Tibial nerve (tissue), 4 donors: ENCODE results near the gene MLC1. TPM values are rescaled to one million over a fixed set of nuclear protein-coding genes. Genes with fewer than 3 reads are reported as not detected.

Source experiments
- DNase-seq, 2 donors: peaks; one replicate each; pipeline ENCODE4 v3.0.0-alpha.2; 2019; ENCODE audit warnings: low spot score in 2 of 2
- H3K27ac ChIP-seq, 4 donors: fragments of 200-600 bp; sonication (generic) in 3 of 4; one replicate each; pipeline ENCODE4 v1.5.1; 2017 to 2019; ENCODE audit warnings: mild to moderate bottlenecking in 1 of 4
- H3K27me3 ChIP-seq, 2 donors: fragments of 200-600 bp; sonication (generic) in 1 of 2; one replicate each; pipeline versions ENCODE4 v1.5.1 to v1.6.0; 2017 to 2019
- H3K36me3 ChIP-seq, 3 donors: fragments of 200-600 bp; sonication (generic); one replicate each; pipeline ENCODE4 v1.5.1; 2018 to 2019
- H3K4me1 ChIP-seq, 4 donors: fragments of 200-600 bp; sonication (generic) in 3 of 4; one replicate each; pipeline ENCODE4 v1.5.1; 2017 to 2019
- H3K4me3 ChIP-seq, 4 donors: fragments of 200-600 bp; sonication (generic) in 3 of 4; one replicate each; pipeline ENCODE4 v1.5.1; 2017 to 2019; ENCODE audit warnings: mild to moderate bottlenecking in 1 of 4, moderate library complexity in 1 of 4
- H3K9me3 ChIP-seq, 4 donors: fragments of 200-600 bp; sonication (generic) in 3 of 4; one replicate each; pipeline ENCODE4 v1.5.1; 2017 to 2019
- CTCF ChIP-seq, 5 experiments: fragments of 200-600 bp in 3 of 5; fragments of 450-650 bp in 2 of 5; sonication (generic) in 3 of 5; IDR thresholded peaks; one replicate each; pipeline ENCODE4 v1.5.1; 2016 to 2019; ENCODE audit warnings: antibody characterized with exemption in 5 of 5, mild to moderate bottlenecking in 3 of 5, moderate library complexity in 2 of 5
- EP300 ChIP-seq, 2 donors: sonication (generic); formaldehyde crosslinking; IDR thresholded peaks; one replicate each; pipeline ENCODE4 v1.6.1; 2017; ENCODE audit warnings: antibody characterized with exemption in 2 of 2, mild to moderate bottlenecking in 1 of 2
- POLR2A ChIP-seq, 2 donors: fragments of 450-650 bp; IDR thresholded peaks; one replicate each; pipeline ENCODE4 v1.6.1; 2017; ENCODE audit warnings: antibody characterized with exemption in 2 of 2, mild to moderate bottlenecking in 2 of 2, moderate library complexity in 2 of 2
- WGBS, 2 donors: methylation state at CpG; one replicate each; pipeline ENCODE4 v1.1.5; 2018; 5-methylcytosine and 5-hydroxymethylcytosine counted together
- total RNA-seq, 4 donors: library from RNA; depleted of rRNA; stranded (reverse); fragments of >200 nt; gene quantifications; one replicate each; pipeline ENCODE4 v1.1.0, GENCODE V29; 2016

MLC1 gene
- total RNA-seq, 4 donors from 2014 or later, result not detected

DNA sequence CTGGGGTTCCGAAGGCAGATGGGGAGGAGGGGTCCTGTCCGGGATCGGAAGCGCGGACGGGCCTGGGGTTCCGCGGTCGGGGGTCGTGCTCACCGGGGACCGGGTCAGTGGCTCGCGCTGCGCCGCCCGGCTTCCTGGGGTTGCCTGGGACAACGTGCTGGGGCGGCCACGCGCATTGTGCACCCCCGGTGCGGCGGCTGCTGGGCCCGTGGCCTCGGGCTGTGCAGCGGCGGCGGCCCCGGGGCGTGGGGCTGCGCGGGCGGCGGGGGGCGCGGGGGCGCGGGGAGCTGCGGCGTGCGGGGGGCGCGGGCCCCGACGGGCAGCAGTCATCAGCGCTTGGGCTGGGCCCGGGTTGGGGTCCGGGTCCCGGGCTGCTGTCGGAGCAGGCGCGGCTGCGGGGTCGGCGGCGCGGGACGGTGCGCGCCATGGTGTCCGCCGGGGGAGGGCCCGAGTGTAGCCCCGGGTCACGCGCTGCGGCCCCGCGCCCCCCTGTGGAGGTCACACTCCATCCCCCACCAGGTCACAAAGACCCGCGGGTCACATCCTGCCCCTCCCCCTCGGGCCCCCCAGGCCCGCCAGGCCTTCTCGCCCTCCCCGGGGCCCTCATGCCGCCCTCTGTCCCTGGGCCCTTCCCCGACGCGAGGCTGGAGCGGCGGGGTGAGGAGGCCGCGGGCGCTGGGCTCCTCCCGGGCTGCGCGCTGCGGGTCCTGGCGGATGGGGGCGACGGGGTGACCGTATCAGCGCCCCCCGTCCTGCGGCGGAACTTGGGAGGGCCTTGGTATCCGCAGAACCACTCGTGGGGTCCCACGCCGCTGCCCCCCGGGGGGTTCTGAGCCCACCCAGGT lies 26.9 kb downstream of the MLC1 start, which contains the start of gene TTLL8:
TSS of gene TTLL8 (minus strand) at position 238 of the 845 bp plus-strand sequence.
- no peak for DNase-seq
- 9 to 17% methylated on average over 21 to 48 of the region's 102 CpGs for WGBS, 2 donors
- Histone ChIP-seq H3K27ac (no peak within 1 kb of the TSS), H3K4me3 (peak within 1 kb of the TSS in 1 of 4 donors; percentile 27), H3K27me3 (peaks cover 4 to 49% of the 10 kb centered on the region in 2 donors), H3K9me3 (peaks cover 0 to 13% (median 0%) of the 10 kb centered on the region in 4 donors), H3K36me3 (no peaks in the 10 kb centered on the region), H3K4me1 (peaks cover 0 to 18% (median 11%) of the 10 kb centered on the region in 4 donors)
- no peak for TF ChIP-seq EP300 (IDR thresholded peaks at IDR 0.05)
- TF ChIP-seq CTCF (IDR thresholded peaks at IDR 0.05), result no peak
- no peak for TF ChIP-seq POLR2A (IDR thresholded peaks at IDR 0.05)

DNA sequence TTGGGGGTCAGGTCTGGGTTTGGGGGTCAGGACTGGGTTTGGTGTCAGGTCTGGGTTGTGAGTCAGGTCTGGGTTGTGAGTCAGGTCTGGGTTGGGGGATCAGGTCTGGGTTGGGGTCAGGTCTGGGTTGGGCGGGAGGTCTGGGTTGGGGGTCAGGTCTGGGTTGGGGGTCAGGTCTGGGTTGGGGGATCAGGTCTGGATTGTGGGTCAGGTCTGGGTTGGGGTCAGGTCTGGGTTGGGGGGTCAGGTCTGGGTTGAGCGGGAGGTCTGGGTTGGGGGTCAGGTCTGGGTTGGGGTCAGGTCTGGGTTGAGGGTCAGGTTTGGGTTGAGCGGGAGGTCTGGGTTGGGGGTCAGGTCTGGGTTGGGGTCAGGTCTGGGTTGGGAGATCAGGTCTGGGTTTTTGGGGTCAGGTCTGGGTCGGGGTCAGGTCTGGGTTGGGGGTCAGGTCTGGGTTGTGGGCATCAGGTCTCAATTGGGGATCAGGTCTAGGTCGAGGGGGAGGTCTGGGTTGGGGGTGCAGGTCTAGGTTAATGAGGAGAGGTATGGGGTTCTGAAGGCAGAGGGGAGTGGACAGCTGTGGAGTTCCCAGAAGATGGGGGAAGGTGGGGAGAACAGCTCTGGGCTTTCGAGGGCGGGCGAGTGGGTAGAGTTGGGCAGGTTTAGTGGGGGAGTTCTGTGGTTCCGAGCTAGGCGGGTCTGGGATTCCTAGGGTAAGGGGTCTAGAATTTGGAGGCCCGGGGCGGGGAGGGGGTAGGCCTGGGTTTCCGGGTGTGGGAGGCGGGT lies 27.8 kb downstream of the MLC1 start:
- no peak overlapping the region for H3K4me3 ChIP-seq
- DNase-seq, result no peak
- TF ChIP-seq EP300 (IDR thresholded peaks at IDR 0.05) (no peak), CTCF (IDR thresholded peaks at IDR 0.05) (no peak), POLR2A (IDR thresholded peaks at IDR 0.05) (no peak)
- H3K36me3 ChIP-seq, result no peaks in the 10 kb centered on the region
- WGBS, 2 donors, result 83 to 84% methylated on average over 13 to 14 of the region's 14 CpGs
- H3K27me3 ChIP-seq, result peaks cover 4 to 49% of the 10 kb centered on the region in 2 donors
- peaks cover 0 to 21% (median 0%) of the 10 kb centered on the region in 4 donors for H3K9me3 ChIP-seq
- no peak overlapping the region for H3K27ac ChIP-seq
- H3K4me1 ChIP-seq, result peaks cover 0 to 18% (median 11%) of the 10 kb centered on the region in 4 donors

- 68% methylated on average over 29 to 34 of the region's 34 CpGs for WGBS, 2 donors
- no peak for DNase-seq
- Histone ChIP-seq H3K36me3 (no peaks in the 10 kb centered on the region), H3K27ac (no peak overlapping the region), H3K4me1 (peaks cover 0 to 18% (median 11%) of the 10 kb centered on the region in 4 donors), H3K27me3 (peaks cover 4 to 45% of the 10 kb centered on the region in 2 donors), H3K4me3 (no peak overlapping the region), H3K9me3 (peaks cover 0 to 32% (median 0%) of the 10 kb centered on the region in 4 donors)
- TF ChIP-seq EP300 (IDR thresholded peaks at IDR 0.05) (no peak), POLR2A (IDR thresholded peaks at IDR 0.05) (no peak), CTCF (IDR thresholded peaks at IDR 0.05) (no peak)
Observed at GRCh38 chr22:50056214-50056972, 28.8 kb downstream of the MLC1 start.

- WGBS, 2 donors, result 90 to 92% methylated on average over 18 of the region's 18 CpGs
- Histone ChIP-seq H3K27me3 (peaks cover 1 to 20% of the 10 kb centered on the region in 2 donors), H3K4me3 (no peak overlapping the region), H3K4me1 (peaks cover 0 to 7% (median 6%) of the 10 kb centered on the region in 4 donors), H3K9me3 (peaks cover 0 to 35% (median 0%) of the 10 kb centered on the region in 4 donors), H3K27ac (no peak overlapping the region), H3K36me3 (no peaks in the 10 kb centered on the region)
- no peak for DNase-seq
- TF ChIP-seq EP300 (IDR thresholded peaks at IDR 0.05), result no peak
- no peak for TF ChIP-seq POLR2A (IDR thresholded peaks at IDR 0.05)
- TF ChIP-seq CTCF (IDR thresholded peaks at IDR 0.05), result no peak
Observed at GRCh38 chr22:50053861-50054260, 31.4 kb downstream of the MLC1 start.
